Progenitor cell of endocrine pancreas (in vitro differentiated cells): Measurements from ENCODE around the gene ENTR1. TPM values are rescaled to one million over a fixed set of nuclear protein-coding genes. Genes with fewer than 3 reads are reported as not detected.

ENCODE experiments used
- DNase-seq: peaks from one replicate; pipeline ENCODE4 v3.0.0; 2021; ENCODE audit warnings: low spot score; ENCODE audit not compliant: unreplicated experiment
- H3K27ac Mint-ChIP-seq: 2 replicates; pipeline ENCODE4 v1.8.0; 2021; ENCODE audit warnings: mild to moderate bottlenecking, moderate library complexity, mixed read lengths
- H3K27me3 Mint-ChIP-seq: 2 replicates; pipeline ENCODE4 v1.8.0; 2021; ENCODE audit warnings: mixed read lengths
- H3K36me3 Mint-ChIP-seq: 2 replicates; pipeline ENCODE4 v1.8.0; 2022; ENCODE audit warnings: mixed read lengths; ENCODE audit not compliant: insufficient read depth
- H3K4me1 Mint-ChIP-seq: 2 replicates; pipeline ENCODE4 v1.8.0; 2021; ENCODE audit warnings: low read depth, mixed read lengths
- H3K4me3 Mint-ChIP-seq: 2 replicates; pipeline ENCODE4 v1.8.0; 2021; ENCODE audit warnings: low read depth, mild to moderate bottlenecking, moderate library complexity, mixed read lengths
- H3K9me3 Mint-ChIP-seq: 2 replicates; pipeline ENCODE4 v1.8.0; 2021; ENCODE audit warnings: low read depth, mixed read lengths
- CTCF ChIP-seq: fragments of 200-600 bp; sonication (generic); IDR thresholded peaks from one replicate; pipeline ENCODE4 v1.5.0; 2021; ENCODE audit warnings: antibody characterized with exemption, mild to moderate bottlenecking; ENCODE audit not compliant: unreplicated experiment
- total RNA-seq: library from RNA; stranded (reverse); gene quantifications from 2 replicates; pipeline ENCODE4 v1.2.1, GENCODE V29; 2021

ENTR1 gene
- total RNA-seq, 1 donor from 2014 or later = 70.9 TPM

- no peak overlapping the region for H3K27ac Mint-ChIP-seq
- no peak for DNase-seq
- no peak overlapping the region for H3K4me3 Mint-ChIP-seq
- H3K36me3 Mint-ChIP-seq = no peaks in the 10 kb centered on the region
- H3K4me1 Mint-ChIP-seq = no peaks in the 10 kb centered on the region
- H3K9me3 Mint-ChIP-seq = no peaks in the 10 kb centered on the region
- no peak for TF ChIP-seq CTCF
- no peaks in the 10 kb centered on the region for H3K27me3 Mint-ChIP-seq
Observed at GRCh38 chr9:136364942-136365774, 45.3 kb downstream of the ENTR1 start.

GRCh38 chr9:136363949-136364748 lies 46.3 kb downstream of the ENTR1 start:
- Mint-ChIP-seq H3K4me3 (peak overlapping the region; percentile 42), H3K27ac (no peak overlapping the region), H3K27me3 (no peaks in the 10 kb centered on the region), H3K9me3 (no peaks in the 10 kb centered on the region), H3K4me1 (no peaks in the 10 kb centered on the region), H3K36me3 (no peaks in the 10 kb centered on the region)
- no peak for TF ChIP-seq CTCF
- no peak for DNase-seq

DNA sequence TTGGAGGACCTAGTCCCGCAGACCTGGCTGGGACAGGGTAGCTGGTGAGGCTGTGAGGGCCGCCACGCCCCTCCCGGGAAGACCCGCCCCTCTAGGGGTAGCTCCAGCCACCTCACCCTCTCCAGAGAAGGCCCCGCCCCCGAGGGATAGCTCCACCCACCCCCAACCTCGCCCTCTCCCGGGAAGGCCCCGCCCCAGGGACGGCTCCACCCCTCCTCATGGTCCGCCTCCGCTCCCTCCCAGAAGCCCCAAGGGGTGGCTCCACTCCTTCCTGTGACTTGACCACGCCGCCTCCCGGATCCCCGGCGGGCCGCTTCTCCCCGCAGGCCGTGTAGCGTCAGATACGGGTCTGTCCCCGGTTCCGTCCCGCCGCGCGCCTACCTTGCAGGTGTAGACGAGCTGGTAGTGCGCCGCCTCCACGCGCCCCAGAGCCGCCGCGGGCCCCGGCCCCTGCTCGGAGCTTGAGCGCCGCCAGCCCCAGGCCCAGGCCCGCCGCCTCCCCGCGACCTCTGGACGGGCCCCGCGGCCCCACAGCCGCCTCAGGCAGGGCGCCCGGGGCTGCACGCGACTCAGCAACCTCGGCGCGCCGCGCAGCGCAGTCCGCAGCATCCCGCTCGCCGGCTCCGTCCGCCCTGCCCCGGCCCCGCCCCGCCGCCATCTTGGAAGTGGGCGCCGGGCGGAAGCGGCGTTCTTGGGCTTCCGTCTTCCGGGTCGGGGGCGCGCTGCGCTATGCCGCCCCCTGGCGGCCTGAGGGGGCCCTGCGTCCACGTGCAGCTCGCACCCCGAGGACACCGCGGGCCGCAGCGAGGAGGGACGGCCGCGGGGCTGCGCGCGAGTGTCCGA lies 47.1 kb downstream of the ENTR1 start, which contains the start of gene DNLZ:
Gene DNLZ, minus strand, starts transcription at position 639 of the 843 bp plus-strand sequence. Its CDS starts 30 bp downstream, at position 609.
- Mint-ChIP-seq H3K4me1 (no peaks in the 10 kb centered on the region), H3K27me3 (no peaks in the 10 kb centered on the region), H3K27ac (peak within 1 kb of the TSS; percentile 92), H3K9me3 (no peaks in the 10 kb centered on the region), H3K36me3 (no peaks in the 10 kb centered on the region), H3K4me3 (peak within 1 kb of the TSS; percentile 82)
- peak; percentile 98 for TF ChIP-seq CTCF
- peak; percentile 90 for DNase-seq

GRCh38 chr9:136362450-136362784 lies 48.0 kb downstream of the ENTR1 start:
- no peak overlapping the region for H3K4me3 Mint-ChIP-seq
- no peaks in the 10 kb centered on the region for H3K27me3 Mint-ChIP-seq
- no peaks in the 10 kb centered on the region for H3K4me1 Mint-ChIP-seq
- TF ChIP-seq CTCF = no peak
- peak overlapping the region; percentile 92 for H3K27ac Mint-ChIP-seq
- DNase-seq = no peak
- no peaks in the 10 kb centered on the region for H3K9me3 Mint-ChIP-seq
- H3K36me3 Mint-ChIP-seq = no peaks in the 10 kb centered on the region
